Loucy (cell line): ENCODE measurements around the gene PPP1R1C.

Experiments
- EZH2phosphoT487 ChIP-seq: fragments of 200-600 bp; IDR thresholded peaks from 2 replicates; pipeline ENCODE4 v1.6.1; 2018; ENCODE audit warnings: antibody characterized with exemption, mild to moderate bottlenecking, moderate library complexity, borderline replicate concordance
- TF ChIP-seq, protein P1 (sequence below): fragments of 200-600 bp; sonication (generic); conservative IDR thresholded peaks from 2 replicates; pipeline ENCODE4 v1.5.1; 2014; ENCODE audit warnings: mild to moderate bottlenecking, antibody characterized with exemption, low read length

DNA sequence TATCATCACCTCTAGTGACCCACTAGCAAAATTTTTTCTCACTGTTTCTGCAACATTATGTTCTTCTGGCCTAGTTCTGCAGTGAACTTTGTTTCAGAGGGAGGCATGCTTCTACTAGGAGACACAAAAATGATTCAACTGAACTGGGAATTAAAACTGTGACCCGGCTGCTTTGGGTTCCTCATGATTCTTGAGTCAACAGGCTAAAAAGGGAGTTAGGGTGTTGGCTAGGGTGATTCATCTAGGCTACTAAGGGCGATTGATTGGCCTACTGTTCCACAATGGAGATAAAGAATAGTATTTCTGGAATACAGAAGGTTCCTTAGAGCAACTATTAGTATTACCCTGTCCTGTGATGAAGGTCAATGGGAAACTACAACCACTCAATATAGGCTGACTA, 179.5 kb downstream of the PPP1R1C start:
- TF ChIP-seq, protein P1, sequence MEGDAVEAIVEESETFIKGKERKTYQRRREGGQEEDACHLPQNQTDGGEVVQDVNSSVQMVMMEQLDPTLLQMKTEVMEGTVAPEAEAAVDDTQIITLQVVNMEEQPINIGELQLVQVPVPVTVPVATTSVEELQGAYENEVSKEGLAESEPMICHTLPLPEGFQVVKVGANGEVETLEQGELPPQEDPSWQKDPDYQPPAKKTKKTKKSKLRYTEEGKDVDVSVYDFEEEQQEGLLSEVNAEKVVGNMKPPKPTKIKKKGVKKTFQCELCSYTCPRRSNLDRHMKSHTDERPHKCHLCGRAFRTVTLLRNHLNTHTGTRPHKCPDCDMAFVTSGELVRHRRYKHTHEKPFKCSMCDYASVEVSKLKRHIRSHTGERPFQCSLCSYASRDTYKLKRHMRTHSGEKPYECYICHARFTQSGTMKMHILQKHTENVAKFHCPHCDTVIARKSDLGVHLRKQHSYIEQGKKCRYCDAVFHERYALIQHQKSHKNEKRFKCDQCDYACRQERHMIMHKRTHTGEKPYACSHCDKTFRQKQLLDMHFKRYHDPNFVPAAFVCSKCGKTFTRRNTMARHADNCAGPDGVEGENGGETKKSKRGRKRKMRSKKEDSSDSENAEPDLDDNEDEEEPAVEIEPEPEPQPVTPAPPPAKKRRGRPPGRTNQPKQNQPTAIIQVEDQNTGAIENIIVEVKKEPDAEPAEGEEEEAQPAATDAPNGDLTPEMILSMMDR = no peak
- no peak for TF ChIP-seq EZH2phosphoT487
